NK-92 (cell line): Measurements from ENCODE around the gene MYBBP1A.

ENCODE experiments used
- DNase-seq: peaks from one replicate; lab custom pipeline; 2025; ENCODE audit not compliant: unreplicated experiment; lab: John Stamatoyannopoulos, UW

Gene MYBBP1A

GRCh38 chr17:4539025-4539424 lies 16.2 kb downstream of the MYBBP1A start:
- no peak for DNase-seq

- no peak for DNase-seq
Observed at GRCh38 chr17:4538236-4539002, 16.8 kb downstream of the MYBBP1A start.

GRCh38 chr17:4537451-4538235 lies 17.5 kb downstream of the MYBBP1A start:
- DNase-seq = no peak

GRCh38 chr17:4536742-4537411 lies 18.3 kb downstream of the MYBBP1A start:
- no peak for DNase-seq

DNA sequence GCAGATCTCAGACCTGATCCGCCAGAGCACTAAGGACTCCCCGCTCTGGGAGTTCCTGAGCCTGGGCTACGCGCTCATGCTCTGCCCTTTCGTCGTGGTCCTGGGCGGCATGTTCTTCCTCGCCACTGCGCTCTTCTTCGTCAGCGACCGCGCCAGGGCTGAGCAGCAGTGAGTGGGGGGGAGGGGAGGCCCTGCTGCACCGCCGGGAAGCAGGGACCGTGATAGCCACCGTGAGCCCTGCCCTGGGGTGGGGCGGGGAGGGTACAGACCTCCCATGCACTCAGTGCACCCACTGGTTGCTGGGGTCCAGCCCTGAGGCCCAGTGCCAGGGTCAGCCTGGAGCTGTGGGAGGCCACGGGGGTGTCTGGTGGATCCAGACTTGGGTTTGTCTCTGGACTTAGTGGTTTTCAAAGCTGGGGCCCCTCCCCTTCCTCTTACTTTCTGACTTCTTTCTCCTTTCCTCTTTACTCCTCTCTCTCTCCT lies 18.9 kb downstream of the MYBBP1A start:
- no peak for DNase-seq

GRCh38 chr17:4535667-4536258 lies 19.4 kb downstream of the MYBBP1A start:
- DNase-seq = no peak

DNA sequence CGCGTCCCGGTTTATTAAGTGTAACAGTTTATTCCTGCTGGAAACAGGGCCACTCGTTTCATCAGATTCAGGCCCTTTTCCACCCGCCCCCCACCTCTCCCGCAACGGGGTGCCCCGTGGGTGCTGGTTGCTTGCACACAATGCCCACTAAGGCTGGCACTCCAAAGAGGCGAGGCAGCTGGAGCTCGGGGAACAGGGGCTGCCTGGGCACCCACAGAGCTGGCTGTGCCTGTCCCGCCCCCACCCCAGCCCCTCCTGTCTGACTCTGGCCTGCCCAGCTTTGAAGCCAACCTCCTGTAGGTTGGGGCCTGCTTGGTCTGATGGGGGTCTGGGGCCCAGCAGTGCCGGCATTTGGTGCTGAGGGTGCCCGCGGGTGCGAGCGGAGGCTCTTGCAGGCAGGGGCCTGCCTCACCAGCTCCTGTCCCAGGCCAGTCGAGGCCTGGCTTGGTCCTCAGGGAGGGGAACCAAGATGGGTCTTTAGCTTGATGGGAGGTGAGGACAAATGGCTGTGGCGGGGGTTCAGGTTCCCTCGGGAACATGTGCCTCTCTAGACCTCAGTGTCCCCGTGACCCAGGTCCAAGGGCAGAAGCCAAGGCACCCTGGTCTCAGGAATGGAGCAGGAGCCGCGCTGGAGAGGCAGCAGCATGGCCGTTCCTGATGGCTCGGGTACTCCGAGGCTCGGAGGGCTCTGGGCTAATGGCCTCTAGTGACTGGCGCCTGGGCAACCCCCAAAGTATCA lies 20.1 kb downstream of the MYBBP1A start:
- no peak for DNase-seq

DNA sequence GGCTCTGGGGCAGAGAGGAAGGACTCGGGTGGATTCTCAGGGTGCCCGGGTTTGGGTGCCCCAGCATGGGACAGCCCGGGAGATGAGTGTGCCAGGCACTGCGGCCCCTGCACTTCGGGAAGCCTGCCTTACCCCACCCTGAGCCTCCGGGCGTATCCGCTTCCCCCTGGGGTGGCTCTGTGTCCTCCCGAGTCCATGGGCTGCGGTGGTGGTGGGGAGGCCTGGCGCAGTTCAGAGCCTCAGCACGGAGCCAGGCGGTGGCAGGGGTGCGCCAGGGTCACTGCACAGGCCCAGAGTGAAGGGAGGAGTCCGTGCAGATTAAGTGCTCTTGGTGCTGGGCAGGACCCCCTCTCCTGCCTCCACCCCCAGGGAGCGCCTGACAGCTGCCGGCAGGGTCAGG lies 20.7 kb downstream of the MYBBP1A start:
- no peak for DNase-seq

DNA sequence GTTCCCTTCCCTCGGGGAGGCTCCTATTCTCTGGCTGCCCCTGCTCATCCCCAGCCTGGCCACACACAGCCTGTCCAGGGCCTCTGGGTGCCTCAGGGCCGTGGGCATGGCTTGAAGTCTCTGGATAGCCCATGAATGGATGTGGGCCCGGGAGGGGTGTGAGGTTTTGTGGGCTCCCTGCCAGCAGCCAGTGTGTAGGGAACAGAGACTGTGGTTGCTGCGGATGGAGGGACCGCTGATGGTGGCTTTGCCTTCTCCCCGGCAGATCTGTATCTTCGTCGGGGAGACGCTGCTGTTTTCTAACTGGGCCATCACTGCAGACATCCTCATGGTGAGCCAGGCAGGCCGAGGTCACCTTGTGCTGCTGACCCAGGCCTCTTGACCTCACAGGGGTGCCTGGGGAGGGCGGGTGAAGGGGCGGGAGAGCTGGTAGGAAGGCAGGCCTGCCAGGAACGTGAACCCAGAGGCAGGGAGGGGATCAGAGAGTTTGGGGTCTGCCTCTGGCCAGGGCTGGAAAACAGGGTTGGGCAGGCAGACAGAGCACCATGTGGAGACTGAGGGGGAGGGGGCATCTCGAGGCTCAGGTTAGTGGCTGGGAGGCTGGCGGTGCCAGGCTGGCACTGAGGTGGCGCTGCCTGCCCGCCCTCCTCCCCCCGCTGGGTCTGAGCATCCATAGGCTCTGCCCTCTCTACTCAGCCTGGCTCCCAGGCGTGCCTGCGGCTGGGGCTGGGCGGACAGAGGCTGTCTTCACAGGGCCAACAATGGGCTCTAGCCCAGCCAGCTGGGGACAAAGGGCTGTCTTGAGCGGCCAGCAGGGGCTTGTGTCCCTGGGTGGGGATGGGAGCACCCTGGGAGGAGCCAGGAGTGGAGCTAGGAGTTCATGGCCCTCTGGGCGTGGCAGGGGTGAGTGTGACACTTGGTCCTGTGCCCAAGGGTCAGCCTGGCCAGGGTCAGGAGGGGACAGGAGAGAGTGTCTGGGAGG lies 21.4 kb downstream of the MYBBP1A start:
- no peak for DNase-seq

- no peak for DNase-seq
Observed at GRCh38 chr17:4532860-4533522, 22.2 kb downstream of the MYBBP1A start.

DNA sequence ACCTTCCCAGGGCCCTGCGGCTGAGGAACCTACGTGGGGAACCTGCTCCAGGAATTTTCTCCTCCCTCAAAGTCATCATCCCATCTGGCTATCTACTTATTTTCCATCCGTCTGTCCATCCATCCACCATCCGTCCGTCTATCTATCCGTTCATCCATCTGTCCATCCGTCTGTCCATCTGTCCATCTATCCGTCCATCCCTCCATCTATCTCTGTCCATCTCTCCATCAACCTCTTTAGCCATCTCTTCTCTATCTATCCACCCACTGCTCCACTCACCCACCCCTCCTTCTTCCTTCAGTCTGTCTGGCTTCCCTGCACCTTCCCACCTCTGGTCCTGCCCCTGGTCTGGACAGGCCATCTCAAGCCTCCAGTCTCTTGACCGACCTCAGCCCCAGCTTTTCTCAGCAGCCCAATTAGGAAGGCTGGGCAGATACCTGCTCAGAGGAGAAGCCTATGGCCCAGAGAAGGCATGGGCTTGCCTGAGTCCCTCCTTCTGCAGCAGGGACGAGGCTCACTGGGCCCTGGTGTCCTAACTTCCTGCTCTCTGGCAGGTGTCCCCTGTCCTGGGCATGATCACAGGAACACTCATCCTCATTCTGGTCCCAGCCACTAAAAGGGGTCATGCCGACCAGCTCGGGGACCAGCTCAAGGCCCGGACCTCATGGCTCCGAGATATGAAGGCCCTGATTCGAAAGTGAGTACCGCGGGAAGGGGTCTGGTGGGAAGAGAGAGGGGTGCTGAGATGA lies 23.0 kb downstream of the MYBBP1A start:
- no peak for DNase-seq

DNA sequence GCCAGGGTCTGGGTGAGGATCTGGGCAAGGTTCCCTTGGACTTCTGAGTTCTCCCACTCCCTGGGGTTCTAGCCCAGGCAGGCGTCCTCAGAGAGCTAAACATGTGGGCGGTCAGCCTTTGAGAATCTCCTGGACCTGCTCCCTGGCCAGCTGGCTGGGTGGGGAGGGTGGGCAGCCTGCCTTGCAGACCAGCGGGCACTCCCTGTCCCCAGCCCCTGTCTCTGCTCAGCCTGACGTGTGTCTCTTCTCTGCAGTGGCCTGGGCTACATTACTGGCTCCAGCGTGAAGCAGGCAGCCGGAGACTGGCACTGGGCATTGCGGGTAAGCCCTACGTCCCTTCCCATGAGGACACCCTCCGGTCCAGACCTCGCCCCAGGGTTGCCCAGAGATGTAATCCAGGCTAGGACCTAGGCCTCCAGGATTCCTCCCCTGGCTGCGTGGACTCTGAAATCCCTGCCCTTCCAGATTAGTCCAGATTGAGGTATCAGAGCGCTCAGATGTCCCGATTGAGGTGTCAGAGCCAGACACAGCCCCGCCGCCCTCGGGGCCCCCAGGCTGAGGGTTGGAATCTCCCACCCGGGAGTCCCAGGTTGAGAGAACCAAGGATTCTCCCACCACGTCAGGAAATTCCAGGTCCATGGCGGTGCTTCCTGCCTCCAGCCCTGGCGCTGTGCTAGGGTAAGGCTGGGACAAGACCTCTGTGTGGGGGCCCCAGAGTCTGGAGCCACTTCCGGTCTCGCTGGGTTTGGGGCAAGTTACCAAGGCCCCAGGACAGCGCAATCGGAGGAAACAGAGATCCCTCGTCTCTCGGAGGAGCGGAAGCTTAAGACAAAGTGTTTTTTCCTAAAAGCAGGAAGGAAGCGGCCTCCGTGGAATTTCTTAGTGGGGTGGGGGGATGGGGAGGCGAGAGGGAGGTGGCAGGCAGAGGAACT lies 24.1 kb downstream of the MYBBP1A start:
- DNase-seq = no peak

GRCh38 chr17:4529533-4530152 lies 25.5 kb downstream of the MYBBP1A start:
- no peak for DNase-seq

- DNase-seq = no peak
Observed at GRCh38 chr17:4527566-4528125, 27.5 kb downstream of the MYBBP1A start.

- DNase-seq = no peak
Observed at GRCh38 chr17:4527134-4527533, 28.1 kb downstream of the MYBBP1A start.

DNA sequence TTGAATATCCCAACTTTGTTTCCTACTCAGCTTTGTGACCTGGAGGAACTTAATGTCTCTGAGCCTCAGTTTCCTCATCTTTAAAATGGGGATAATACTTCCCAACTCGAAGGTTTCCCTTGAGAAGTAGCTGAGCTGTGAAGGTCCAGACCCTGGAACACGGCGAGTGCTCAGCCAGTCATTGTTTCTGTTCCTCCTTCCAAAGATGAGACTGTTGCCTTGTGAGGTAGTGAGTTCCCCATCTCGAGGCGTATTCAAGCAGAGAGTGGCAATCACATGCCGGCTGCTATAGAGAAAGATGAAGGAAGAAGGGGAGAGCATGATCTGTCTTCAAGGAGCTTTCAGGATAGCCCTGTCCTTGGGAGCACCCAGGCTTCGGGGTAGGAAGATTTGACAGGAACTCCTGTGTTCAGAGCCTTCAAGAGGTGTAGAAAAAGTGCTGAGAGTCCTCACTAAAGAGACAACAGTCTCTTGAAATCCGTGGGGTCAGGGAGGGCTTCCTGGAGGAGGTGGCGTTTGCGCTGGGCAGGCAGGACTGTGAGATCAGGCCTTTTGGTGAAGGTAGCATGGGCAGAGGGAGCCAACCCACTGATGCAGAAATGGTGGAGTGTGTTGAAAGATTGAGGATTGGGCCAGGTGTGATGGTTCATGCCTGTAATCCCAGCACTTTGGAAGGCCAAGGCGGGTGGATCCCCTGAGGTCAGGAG lies 29.3 kb downstream of the MYBBP1A start:
- no peak for DNase-seq
